ENCODE results near the gene GNG14. TPM values are rescaled to one million over a fixed set of nuclear protein-coding genes. Genes with fewer than 3 reads are reported as not detected.
A peak's percentile ranks its signal among the peaks of the same experiment; 100 is the strongest.

Gene GNG14
- total and polyA plus RNA-seq, 2 of the 13 experiments (the other 11 are each of a cell fraction or from before 2014, with no cell fraction given), result not detected

DNA sequence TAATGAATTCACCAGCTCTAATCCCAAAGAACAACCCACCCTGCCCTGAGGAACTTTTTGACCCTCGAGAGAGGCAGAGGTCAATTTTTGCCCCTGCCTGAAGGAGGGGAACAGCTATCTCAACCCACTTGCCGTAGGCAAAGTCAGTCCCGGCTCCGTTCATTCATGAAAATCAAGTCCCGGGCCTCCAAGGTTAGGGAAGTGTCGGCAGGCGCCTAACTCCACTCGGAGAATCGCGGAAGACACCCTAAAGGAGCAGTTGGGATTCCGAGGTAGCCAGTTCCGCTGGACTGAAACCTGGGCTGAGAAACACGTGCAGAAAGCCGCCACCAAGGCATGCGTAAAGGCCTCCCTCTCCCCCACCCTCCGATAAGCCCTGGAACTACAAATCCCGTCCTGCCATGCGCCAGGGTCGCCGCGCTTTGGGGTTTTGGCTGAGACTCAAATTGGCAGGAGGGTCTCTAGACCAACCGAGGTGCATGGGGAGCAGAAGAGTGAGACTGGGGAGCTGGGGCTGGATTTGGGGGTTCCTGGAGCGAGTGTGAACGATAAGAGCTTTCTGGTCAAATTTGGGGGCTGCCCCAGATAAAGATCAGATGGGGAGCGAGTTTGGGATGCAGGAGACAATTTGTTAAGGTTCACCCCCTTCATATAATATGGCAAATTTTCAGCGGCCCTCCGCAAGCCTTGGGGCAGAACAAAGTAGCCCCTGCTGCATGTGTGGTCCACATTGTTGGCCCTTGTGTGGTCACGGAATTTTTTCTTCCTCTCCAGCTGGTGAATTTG lies 36.0 kb downstream of the GNG14 start, which contains the start of gene TNPO2 (continued):
- TF ChIP-seq, protein P1, sequence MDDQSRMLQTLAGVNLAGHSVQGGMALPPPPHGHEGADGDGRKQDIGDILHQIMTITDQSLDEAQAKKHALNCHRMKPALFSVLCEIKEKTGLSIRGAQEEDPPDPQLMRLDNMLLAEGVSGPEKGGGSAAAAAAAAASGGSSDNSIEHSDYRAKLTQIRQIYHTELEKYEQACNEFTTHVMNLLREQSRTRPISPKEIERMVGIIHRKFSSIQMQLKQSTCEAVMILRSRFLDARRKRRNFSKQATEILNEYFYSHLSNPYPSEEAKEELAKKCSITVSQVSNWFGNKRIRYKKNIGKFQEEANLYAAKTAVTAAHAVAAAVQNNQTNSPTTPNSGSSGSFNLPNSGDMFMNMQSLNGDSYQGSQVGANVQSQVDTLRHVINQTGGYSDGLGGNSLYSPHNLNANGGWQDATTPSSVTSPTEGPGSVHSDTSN (CRISPR knock-in tag; IDR thresholded peaks at IDR 0.05; ENCODE audit: borderline replicate concordance), result no peak
- TF ChIP-seq ZSCAN12 (CRISPR knock-in tag; IDR thresholded peaks at IDR 0.05), result no peak
- 0 out of 2 replicates have a peak, but pooled peaks have one; percentile 37 for TF ChIP-seq ZNF441 (CRISPR knock-in tag; IDR thresholded peaks at IDR 0.05; ENCODE audit: borderline replicate concordance)
- no peak for TF ChIP-seq SRSF9 (IDR thresholded peaks at IDR 0.05; ENCODE audit: borderline replicate concordance, insufficient read depth, low read depth, low read length, poor library complexity, severe bottlenecking)
- TF ChIP-seq ZNF589 (CRISPR knock-in tag; conservative IDR thresholded peaks at IDR 0.05), result no peak
- TF ChIP-seq, protein P2, sequence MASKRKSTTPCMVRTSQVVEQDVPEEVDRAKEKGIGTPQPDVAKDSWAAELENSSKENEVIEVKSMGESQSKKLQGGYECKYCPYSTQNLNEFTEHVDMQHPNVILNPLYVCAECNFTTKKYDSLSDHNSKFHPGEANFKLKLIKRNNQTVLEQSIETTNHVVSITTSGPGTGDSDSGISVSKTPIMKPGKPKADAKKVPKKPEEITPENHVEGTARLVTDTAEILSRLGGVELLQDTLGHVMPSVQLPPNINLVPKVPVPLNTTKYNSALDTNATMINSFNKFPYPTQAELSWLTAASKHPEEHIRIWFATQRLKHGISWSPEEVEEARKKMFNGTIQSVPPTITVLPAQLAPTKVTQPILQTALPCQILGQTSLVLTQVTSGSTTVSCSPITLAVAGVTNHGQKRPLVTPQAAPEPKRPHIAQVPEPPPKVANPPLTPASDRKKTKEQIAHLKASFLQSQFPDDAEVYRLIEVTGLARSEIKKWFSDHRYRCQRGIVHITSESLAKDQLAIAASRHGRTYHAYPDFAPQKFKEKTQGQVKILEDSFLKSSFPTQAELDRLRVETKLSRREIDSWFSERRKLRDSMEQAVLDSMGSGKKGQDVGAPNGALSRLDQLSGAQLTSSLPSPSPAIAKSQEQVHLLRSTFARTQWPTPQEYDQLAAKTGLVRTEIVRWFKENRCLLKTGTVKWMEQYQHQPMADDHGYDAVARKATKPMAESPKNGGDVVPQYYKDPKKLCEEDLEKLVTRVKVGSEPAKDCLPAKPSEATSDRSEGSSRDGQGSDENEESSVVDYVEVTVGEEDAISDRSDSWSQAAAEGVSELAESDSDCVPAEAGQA (IDR thresholded peaks at IDR 0.05; ENCODE audit: low read depth), result no peak
- TF ChIP-seq, protein P2 (CRISPR knock-in tag; IDR thresholded peaks at IDR 0.05; ENCODE audit: borderline replicate concordance), result no peak
- no peak for TF ChIP-seq NFATC3 (CRISPR knock-in tag; IDR thresholded peaks at IDR 0.05)
- peak; percentile 99 for TF ChIP-seq THAP11 (CRISPR knock-in tag; IDR thresholded peaks at IDR 0.05)
- TF ChIP-seq SMAD3 (CRISPR knock-in tag; IDR thresholded peaks at IDR 0.05), result peak; percentile 80
- no peak for TF ChIP-seq SKI (IDR thresholded peaks at IDR 0.05; ENCODE audit: partially characterized antibody)
- no peak for TF ChIP-seq SP5 (CRISPR knock-in tag; IDR thresholded peaks at IDR 0.05; ENCODE audit: borderline replicate concordance, low read depth)
- TF ChIP-seq, protein P3, sequence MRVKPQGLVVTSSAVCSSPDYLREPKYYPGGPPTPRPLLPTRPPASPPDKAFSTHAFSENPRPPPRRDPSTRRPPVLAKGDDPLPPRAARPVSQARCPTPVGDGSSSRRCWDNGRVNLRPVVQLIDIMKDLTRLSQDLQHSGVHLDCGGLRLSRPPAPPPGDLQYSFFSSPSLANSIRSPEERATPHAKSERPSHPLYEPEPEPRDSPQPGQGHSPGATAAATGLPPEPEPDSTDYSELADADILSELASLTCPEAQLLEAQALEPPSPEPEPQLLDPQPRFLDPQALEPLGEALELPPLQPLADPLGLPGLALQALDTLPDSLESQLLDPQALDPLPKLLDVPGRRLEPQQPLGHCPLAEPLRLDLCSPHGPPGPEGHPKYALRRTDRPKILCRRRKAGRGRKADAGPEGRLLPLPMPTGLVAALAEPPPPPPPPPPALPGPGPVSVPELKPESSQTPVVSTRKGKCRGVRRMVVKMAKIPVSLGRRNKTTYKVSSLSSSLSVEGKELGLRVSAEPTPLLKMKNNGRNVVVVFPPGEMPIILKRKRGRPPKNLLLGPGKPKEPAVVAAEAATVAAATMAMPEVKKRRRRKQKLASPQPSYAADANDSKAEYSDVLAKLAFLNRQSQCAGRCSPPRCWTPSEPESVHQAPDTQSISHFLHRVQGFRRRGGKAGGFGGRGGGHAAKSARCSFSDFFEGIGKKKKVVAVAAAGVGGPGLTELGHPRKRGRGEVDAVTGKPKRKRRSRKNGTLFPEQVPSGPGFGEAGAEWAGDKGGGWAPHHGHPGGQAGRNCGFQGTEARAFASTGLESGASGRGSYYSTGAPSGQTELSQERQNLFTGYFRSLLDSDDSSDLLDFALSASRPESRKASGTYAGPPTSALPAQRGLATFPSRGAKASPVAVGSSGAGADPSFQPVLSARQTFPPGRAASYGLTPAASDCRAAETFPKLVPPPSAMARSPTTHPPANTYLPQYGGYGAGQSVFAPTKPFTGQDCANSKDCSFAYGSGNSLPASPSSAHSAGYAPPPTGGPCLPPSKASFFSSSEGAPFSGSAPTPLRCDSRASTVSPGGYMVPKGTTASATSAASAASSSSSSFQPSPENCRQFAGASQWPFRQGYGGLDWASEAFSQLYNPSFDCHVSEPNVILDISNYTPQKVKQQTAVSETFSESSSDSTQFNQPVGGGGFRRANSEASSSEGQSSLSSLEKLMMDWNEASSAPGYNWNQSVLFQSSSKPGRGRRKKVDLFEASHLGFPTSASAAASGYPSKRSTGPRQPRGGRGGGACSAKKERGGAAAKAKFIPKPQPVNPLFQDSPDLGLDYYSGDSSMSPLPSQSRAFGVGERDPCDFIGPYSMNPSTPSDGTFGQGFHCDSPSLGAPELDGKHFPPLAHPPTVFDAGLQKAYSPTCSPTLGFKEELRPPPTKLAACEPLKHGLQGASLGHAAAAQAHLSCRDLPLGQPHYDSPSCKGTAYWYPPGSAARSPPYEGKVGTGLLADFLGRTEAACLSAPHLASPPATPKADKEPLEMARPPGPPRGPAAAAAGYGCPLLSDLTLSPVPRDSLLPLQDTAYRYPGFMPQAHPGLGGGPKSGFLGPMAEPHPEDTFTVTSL (CRISPR knock-in tag; IDR thresholded peaks at IDR 0.05; ENCODE audit: borderline replicate concordance), result no peak
- TF ChIP-seq ZNF296 (CRISPR knock-in tag; conservative IDR thresholded peaks at IDR 0.05), result no peak
- TF ChIP-seq PAX8 (CRISPR knock-in tag; IDR thresholded peaks at IDR 0.05; ENCODE audit: borderline replicate concordance), result no peak
- TF ChIP-seq TSC22D2 (CRISPR knock-in tag; IDR thresholded peaks at IDR 0.05; ENCODE audit: borderline replicate concordance), result 0 out of 2 replicates have a peak, but pooled peaks have one; percentile 36
